Right atrium auricular region (tissue), 2 donors: ENCODE results near the gene WASHC4. TPM values are rescaled to one million over a fixed set of nuclear protein-coding genes. Genes with fewer than 3 reads are reported as not detected.

Experiments used
- DNase-seq: peaks from one replicate; pipeline ENCODE4 v3.0.0-alpha.2; 2019; ENCODE audit warnings: low spot score
- H3K27ac ChIP-seq, 2 donors: fragments of 200-600 bp; sonication (generic); 1 replicate in 1 of 2; 2 replicates in 1 of 2; pipeline ENCODE4 v1.5.1; 2016 to 2019
- H3K27me3 ChIP-seq, 2 donors: fragments of 200-600 bp; sonication (generic); one replicate each; pipeline versions ENCODE4 v1.5.1 to v1.6.0; 2017 to 2019
- H3K36me3 ChIP-seq: fragments of 200-600 bp; sonication (generic); one replicate; pipeline ENCODE4 v1.5.1; 2016
- H3K4me1 ChIP-seq, 2 donors: fragments of 200-600 bp; sonication (generic); one replicate each; pipeline versions ENCODE4 v1.5.1 to v1.6.0; 2017 to 2019
- H3K4me3 ChIP-seq, 2 donors: fragments of 200-600 bp; sonication (generic); 1 replicate in 1 of 2; 2 replicates in 1 of 2; pipeline ENCODE4 v1.5.1; 2017 to 2019; ENCODE audit warnings: mild to moderate bottlenecking in 1 of 2, moderate library complexity in 1 of 2
- H3K9me3 ChIP-seq, 2 donors: fragments of 200-600 bp; sonication (generic); one replicate each; pipeline ENCODE4 v1.5.1; 2019
- total RNA-seq, 2 donors: library from RNA; depleted of rRNA; stranded (reverse); fragments of >200 nt; gene quantifications; one replicate each; pipeline ENCODE4 v1.1.0, GENCODE V29; 2016
- TF ChIP-seq, protein P1 (sequence below), 2 donors: fragments of 200-600 bp; sonication (generic); IDR thresholded peaks; one replicate each; pipeline ENCODE4 v1.5.1; 2019; ENCODE audit warnings: antibody characterized with exemption in 2 of 2

Gene WASHC4
- total RNA-seq, 2 donors from 2014 or later, result 19.5 to 23.8 TPM

DNA sequence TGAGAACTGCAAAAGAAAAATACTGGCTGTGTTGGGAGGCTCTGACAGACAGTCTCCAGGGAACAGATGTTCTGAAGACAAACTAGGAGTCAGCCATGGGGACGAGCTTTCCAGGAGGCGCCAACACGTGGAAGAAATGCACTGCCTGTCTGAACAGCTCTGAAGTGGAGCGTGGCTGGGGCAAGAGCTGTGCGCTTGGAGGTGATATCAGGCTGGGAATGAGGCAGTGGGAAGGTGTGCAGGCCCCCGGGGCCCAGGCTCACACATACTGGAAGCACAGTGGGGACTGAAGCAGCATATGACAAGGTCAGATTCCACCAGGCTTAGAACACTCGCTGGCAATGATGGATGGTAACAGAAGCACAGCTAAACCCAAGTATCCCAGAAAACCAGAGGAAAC is 110.9 kb downstream of the WASHC4 start:
- peaks cover 0 to 56% of the 10 kb centered on the region in 2 donors for H3K4me1 ChIP-seq
- no peaks in the 10 kb centered on the region for H3K27me3 ChIP-seq
- peak overlapping the region; percentile 58 to 61 for H3K27ac ChIP-seq
- H3K4me3 ChIP-seq, result no peak overlapping the region
- H3K36me3 ChIP-seq, result peaks cover 41% of the 10 kb centered on the region
- no peak for DNase-seq
- TF ChIP-seq, protein P1, sequence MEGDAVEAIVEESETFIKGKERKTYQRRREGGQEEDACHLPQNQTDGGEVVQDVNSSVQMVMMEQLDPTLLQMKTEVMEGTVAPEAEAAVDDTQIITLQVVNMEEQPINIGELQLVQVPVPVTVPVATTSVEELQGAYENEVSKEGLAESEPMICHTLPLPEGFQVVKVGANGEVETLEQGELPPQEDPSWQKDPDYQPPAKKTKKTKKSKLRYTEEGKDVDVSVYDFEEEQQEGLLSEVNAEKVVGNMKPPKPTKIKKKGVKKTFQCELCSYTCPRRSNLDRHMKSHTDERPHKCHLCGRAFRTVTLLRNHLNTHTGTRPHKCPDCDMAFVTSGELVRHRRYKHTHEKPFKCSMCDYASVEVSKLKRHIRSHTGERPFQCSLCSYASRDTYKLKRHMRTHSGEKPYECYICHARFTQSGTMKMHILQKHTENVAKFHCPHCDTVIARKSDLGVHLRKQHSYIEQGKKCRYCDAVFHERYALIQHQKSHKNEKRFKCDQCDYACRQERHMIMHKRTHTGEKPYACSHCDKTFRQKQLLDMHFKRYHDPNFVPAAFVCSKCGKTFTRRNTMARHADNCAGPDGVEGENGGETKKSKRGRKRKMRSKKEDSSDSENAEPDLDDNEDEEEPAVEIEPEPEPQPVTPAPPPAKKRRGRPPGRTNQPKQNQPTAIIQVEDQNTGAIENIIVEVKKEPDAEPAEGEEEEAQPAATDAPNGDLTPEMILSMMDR (IDR thresholded peaks at IDR 0.05), result no peak
- no peaks in the 10 kb centered on the region for H3K9me3 ChIP-seq

Other genes with a start within 250 kb of the WASHC4 start
- 10 to 100 TPM; 12.0 to 17.5 TPM for gene SLC41A2, start 149.4 kb upstream of the WASHC4 start, total RNA-seq
- gene NOPCHAP1, start 121.4 kb upstream of the WASHC4 start, total RNA-seq, result 1 to 10 TPM; 1.9 to 3.7 TPM
- gene ALDH1L2, start 23.3 kb upstream of the WASHC4 start, total RNA-seq, result 1 to 10 TPM; 1.2 to 2.5 TPM
- gene APPL2, start 128.4 kb downstream of the WASHC4 start, total RNA-seq, result 10 to 100 TPM; 13.1 to 30.3 TPM
- gene C12orf75, start 223.0 kb downstream of the WASHC4 start, total RNA-seq, result 1 to 10 TPM; 2.1 to 2.7 TPM